ENCODE measurements around the gene COL9A2.
"Not testable (repeated sequence)": the region's sequence is repeated elsewhere in the genome, so short reads cannot be mapped to it uniquely, and the experiment has no call there.

GRCh38 chr1:40331403-40331802 lies 14.3 kb upstream of the COL9A2 start:
- TF ChIP-seq CTCF (IDR thresholded peaks at IDR 0.05); REST (IDR thresholded peaks at IDR 0.05; ENCODE audit: low read depth, low read length); MAX (IDR thresholded peaks at IDR 0.05; ENCODE audit: low read depth); USF2 (IDR thresholded peaks at IDR 0.05; ENCODE audit: borderline replicate concordance, low read depth, low read length); RAD21 (IDR thresholded peaks at IDR 0.05; ENCODE audit: low read length); YY1 (IDR thresholded peaks at IDR 0.05; ENCODE audit: low read depth); USF1 (IDR thresholded peaks at IDR 0.05; ENCODE audit: borderline replicate concordance, low read depth); SIN3A (IDR thresholded peaks at IDR 0.05; ENCODE audit: borderline replicate concordance, low read depth, low read length); TAF1 (IDR thresholded peaks at IDR 0.05; ENCODE audit: borderline replicate concordance, low read depth, low read length); POLR2AphosphoS5 (IDR thresholded peaks at IDR 0.05; ENCODE audit: low read depth, low read length); NRF1 (IDR thresholded peaks at IDR 0.05; ENCODE audit: low read depth, low read length); ZBTB33 (IDR thresholded peaks at IDR 0.05; ENCODE audit: borderline replicate concordance, low read depth); NFIC (IDR thresholded peaks at IDR 0.05; ENCODE audit: borderline replicate concordance): not testable (repeated sequence)

All from SK-N-SH (cell line).